ENCODE results near the gene GPI.

The GPI gene

GRCh38 chr19:34323433-34324204 lies 41.4 kb upstream of the GPI start:
- Histone ChIP-seq H3K14ac (ENCODE audit: low read length in 2 of 2) (no peak overlapping the region), H3K4me3 (ENCODE audit: insufficient read depth in 1 of 2, low read depth in 1 of 2, low read length in 2 of 2) (no peak overlapping the region), H2AK5ac (ENCODE audit: low read length, severe bottlenecking) (no peak overlapping the region), H3K27ac (ENCODE audit: low read length, poor library complexity, severe bottlenecking) (no peak overlapping the region), H3K79me1 (replicated peaks; ENCODE audit: low read length, poor library complexity, severe bottlenecking) (peaks cover 22% of the 10 kb centered on the region), H2BK5ac (ENCODE audit: low read depth, low read length, poor library complexity, severe bottlenecking) (no peak overlapping the region), H3K27me3 (ENCODE audit: control insufficient read depth in 1 of 2, insufficient read depth in 1 of 2, low read length in 2 of 2) (no peaks in the 10 kb centered on the region), H3K4ac (ENCODE audit: low read depth in 1 of 2, low read length in 2 of 2) (no peak overlapping the region), H3K4me1 (ENCODE audit: control insufficient read depth, insufficient read depth, low read depth, low read length) (peaks cover 12% of the 10 kb centered on the region), H3K9ac (ENCODE audit: low read length) (no peak overlapping the region), H3K9me3 (ENCODE audit: control insufficient read depth, low read length) (no peaks in the 10 kb centered on the region), H3K36me3 (ENCODE audit: control insufficient read depth in 1 of 2, insufficient read depth in 2 of 2, low read depth in 1 of 2, low read length in 2 of 2) (peaks cover 27 to 37% of the 10 kb centered on the region in 2 experiments), H2BK15ac (ENCODE audit: low read depth, poor library complexity, severe bottlenecking) (no peak overlapping the region), H4K8ac (ENCODE audit: low read length) (no peak overlapping the region), H2AFZ (ENCODE audit: low read depth, low read length) (no peak overlapping the region), H3K23ac (ENCODE audit: low read length in 2 of 2) (no peak overlapping the region), H2BK12ac (ENCODE audit: low read length in 2 of 2) (no peak overlapping the region), H2BK120ac (ENCODE audit: low read depth, low read length) (no peak overlapping the region), H3K18ac (ENCODE audit: low read depth in 1 of 2, low read length in 2 of 2) (no peak overlapping the region), H3K4me2 (ENCODE audit: low read length, poor library complexity, severe bottlenecking) (no peak overlapping the region), H4K91ac (ENCODE audit: low read length) (no peak overlapping the region)
- 91% methylated on average over 7 of the region's 7 CpGs for WGBS
- no peak for DNase-seq

- Histone ChIP-seq H3K36me3 (ENCODE audit: control insufficient read depth in 1 of 2, insufficient read depth in 2 of 2, low read depth in 1 of 2, low read length in 2 of 2) (peaks cover 31 to 44% of the 10 kb centered on the region in 2 experiments), H3K4ac (ENCODE audit: low read depth in 1 of 2, low read length in 2 of 2) (no peak overlapping the region), H3K9me3 (ENCODE audit: control insufficient read depth, low read length) (no peaks in the 10 kb centered on the region), H2BK5ac (ENCODE audit: low read depth, low read length, poor library complexity, severe bottlenecking) (no peak overlapping the region), H3K4me1 (ENCODE audit: control insufficient read depth, insufficient read depth, low read depth, low read length) (peaks cover 12% of the 10 kb centered on the region), H3K79me1 (replicated peaks; ENCODE audit: low read length, poor library complexity, severe bottlenecking) (peaks cover 22% of the 10 kb centered on the region), H2AK5ac (ENCODE audit: low read length, severe bottlenecking) (no peak overlapping the region), H2BK12ac (ENCODE audit: low read length in 2 of 2) (no peak overlapping the region), H2BK15ac (ENCODE audit: low read depth, poor library complexity, severe bottlenecking) (no peak overlapping the region), H4K8ac (ENCODE audit: low read length) (no peak overlapping the region), H2BK120ac (ENCODE audit: low read depth, low read length) (no peak overlapping the region), H3K4me2 (ENCODE audit: low read length, poor library complexity, severe bottlenecking) (no peak overlapping the region), H3K9ac (ENCODE audit: low read length) (no peak overlapping the region), H3K18ac (ENCODE audit: low read depth in 1 of 2, low read length in 2 of 2) (no peak overlapping the region), H2AFZ (ENCODE audit: low read depth, low read length) (no peak overlapping the region), H3K27me3 (ENCODE audit: control insufficient read depth in 1 of 2, insufficient read depth in 1 of 2, low read length in 2 of 2) (no peaks in the 10 kb centered on the region), H4K91ac (ENCODE audit: low read length) (no peak overlapping the region), H3K27ac (ENCODE audit: low read length, poor library complexity, severe bottlenecking) (no peak overlapping the region), H3K4me3 (ENCODE audit: insufficient read depth in 1 of 2, low read depth in 1 of 2, low read length in 2 of 2) (no peak overlapping the region), H3K14ac (ENCODE audit: low read length in 2 of 2) (no peak overlapping the region), H3K23ac (ENCODE audit: low read length in 2 of 2) (no peak overlapping the region)
- 83% methylated on average over 1 of the region's 3 CpGs for WGBS
- DNase-seq: no peak
Measured at GRCh38 chr19:34324320-34324719, 40.7 kb upstream of the GPI start.

DNA sequence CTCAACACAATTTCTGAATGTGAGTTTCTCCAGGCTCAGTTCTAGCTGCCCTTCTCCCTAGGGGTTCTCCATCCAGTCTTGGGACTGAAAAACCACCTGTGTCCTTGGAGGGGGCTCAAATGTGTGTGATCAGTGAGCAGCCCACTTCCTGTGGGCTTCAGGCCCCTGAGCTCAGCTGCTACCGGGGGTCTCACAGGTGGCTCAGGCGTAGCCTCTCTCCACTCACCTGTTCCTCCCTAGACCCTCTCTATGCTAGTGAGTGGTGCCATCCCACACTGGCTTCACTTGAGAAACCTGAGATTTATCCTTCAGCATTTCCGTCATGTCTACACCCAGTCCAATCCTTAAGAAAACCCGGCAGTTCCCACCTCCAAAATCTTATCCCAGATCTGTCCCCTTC lies 39.8 kb upstream of the GPI start:
- Histone ChIP-seq H3K4me3 (ENCODE audit: insufficient read depth in 1 of 2, low read depth in 1 of 2, low read length in 2 of 2) (no peak overlapping the region), H3K4me1 (ENCODE audit: control insufficient read depth, insufficient read depth, low read depth, low read length) (peaks cover 7% of the 10 kb centered on the region), H2AFZ (ENCODE audit: low read depth, low read length) (no peak overlapping the region), H3K27ac (ENCODE audit: low read length, poor library complexity, severe bottlenecking) (no peak overlapping the region), H3K18ac (ENCODE audit: low read depth in 1 of 2, low read length in 2 of 2) (no peak overlapping the region), H2AK5ac (ENCODE audit: low read length, severe bottlenecking) (no peak overlapping the region), H3K9me3 (ENCODE audit: control insufficient read depth, low read length) (no peaks in the 10 kb centered on the region), H3K4ac (ENCODE audit: low read depth in 1 of 2, low read length in 2 of 2) (no peak overlapping the region), H3K4me2 (ENCODE audit: low read length, poor library complexity, severe bottlenecking) (no peak overlapping the region), H2BK12ac (ENCODE audit: low read length in 2 of 2) (no peak overlapping the region), H4K91ac (ENCODE audit: low read length) (no peak overlapping the region), H3K14ac (ENCODE audit: low read length in 2 of 2) (no peak overlapping the region), H3K36me3 (ENCODE audit: control insufficient read depth in 1 of 2, insufficient read depth in 2 of 2, low read depth in 1 of 2, low read length in 2 of 2) (peaks cover 34 to 50% of the 10 kb centered on the region in 2 experiments), H4K8ac (ENCODE audit: low read length) (no peak overlapping the region), H3K27me3 (ENCODE audit: control insufficient read depth in 1 of 2, insufficient read depth in 1 of 2, low read length in 2 of 2) (no peaks in the 10 kb centered on the region), H3K79me1 (replicated peaks; ENCODE audit: low read length, poor library complexity, severe bottlenecking) (peaks cover 23% of the 10 kb centered on the region), H3K9ac (ENCODE audit: low read length) (no peak overlapping the region), H3K23ac (ENCODE audit: low read length in 2 of 2) (no peak overlapping the region), H2BK5ac (ENCODE audit: low read depth, low read length, poor library complexity, severe bottlenecking) (no peak overlapping the region), H2BK120ac (ENCODE audit: low read depth, low read length) (no peak overlapping the region), H2BK15ac (ENCODE audit: low read depth, poor library complexity, severe bottlenecking) (no peak overlapping the region)
- 96% methylated on average over 4 of the region's 4 CpGs for WGBS
- no peak for DNase-seq

GRCh38 chr19:34325981-34326787 lies 38.8 kb upstream of the GPI start:
- Histone ChIP-seq H3K23ac (ENCODE audit: low read length in 2 of 2) (no peak overlapping the region), H3K4ac (ENCODE audit: low read depth in 1 of 2, low read length in 2 of 2) (no peak overlapping the region)
- DNase-seq: no peak

More at GRCh38 chr19:34325981-34326787, 38.8 kb upstream of the GPI start:
- Histone ChIP-seq H2BK15ac (ENCODE audit: low read depth, poor library complexity, severe bottlenecking) (no peak overlapping the region), H2BK5ac (ENCODE audit: low read depth, low read length, poor library complexity, severe bottlenecking) (no peak overlapping the region), H3K4me1 (ENCODE audit: control insufficient read depth, insufficient read depth, low read depth, low read length) (peaks cover 4% of the 10 kb centered on the region), H2BK12ac (ENCODE audit: low read length in 2 of 2) (no peak overlapping the region), H3K14ac (ENCODE audit: low read length in 2 of 2) (no peak overlapping the region), H3K27ac (ENCODE audit: low read length, poor library complexity, severe bottlenecking) (no peak overlapping the region), H2BK120ac (ENCODE audit: low read depth, low read length) (no peak overlapping the region), H2AFZ (ENCODE audit: low read depth, low read length) (no peak overlapping the region), H3K79me1 (replicated peaks; ENCODE audit: low read length, poor library complexity, severe bottlenecking) (peaks cover 23% of the 10 kb centered on the region), H3K4me3 (ENCODE audit: insufficient read depth in 1 of 2, low read depth in 1 of 2, low read length in 2 of 2) (no peak overlapping the region), H4K91ac (ENCODE audit: low read length) (no peak overlapping the region), H3K18ac (ENCODE audit: low read depth in 1 of 2, low read length in 2 of 2) (no peak overlapping the region), H3K36me3 (ENCODE audit: control insufficient read depth in 1 of 2, insufficient read depth in 2 of 2, low read depth in 1 of 2, low read length in 2 of 2) (peaks cover 42 to 56% of the 10 kb centered on the region in 2 experiments), H4K8ac (ENCODE audit: low read length) (no peak overlapping the region), H3K9me3 (ENCODE audit: control insufficient read depth, low read length) (no peaks in the 10 kb centered on the region), H2AK5ac (ENCODE audit: low read length, severe bottlenecking) (no peak overlapping the region), H3K9ac (ENCODE audit: low read length) (no peak overlapping the region), H3K4me2 (ENCODE audit: low read length, poor library complexity, severe bottlenecking) (no peak overlapping the region), H3K27me3 (ENCODE audit: control insufficient read depth in 1 of 2, insufficient read depth in 1 of 2, low read length in 2 of 2) (no peaks in the 10 kb centered on the region)
- WGBS: 84% methylated on average over 3 of the region's 4 CpGs

All from mesenchymal stem cell (in vitro differentiated cells and primary cell).